MM.1S (cell line): ENCODE data around the gene NT5C1A.

Experiments used
- DNase-seq: peaks from one replicate; pipeline ENCODE4 v3.0.0-alpha.2; 2015
- H2AFZ ChIP-seq: fragments of 300-600 bp; sonication (generic); 2 replicates; pipeline ENCODE4 v1.6.0; 2016; ENCODE audit warnings: antibody characterized with exemption, low read length
- H3F3A ChIP-seq: fragments of 300-600 bp; sonication (generic); 2 replicates; pipeline ENCODE4 v1.6.1; 2016; ENCODE audit warnings: mild to moderate bottlenecking, antibody characterized with exemption, low read length, moderate library complexity, mixed read lengths; ENCODE audit not compliant: insufficient read depth
- H3K27ac ChIP-seq: fragments of 300-600 bp; sonication (generic); 2 replicates; pipeline ENCODE4 v1.5.1; 2016; ENCODE audit warnings: mild to moderate bottlenecking, low read length
- H3K27me3 ChIP-seq: fragments of 300-600 bp; sonication (generic); replicated peaks from 2 replicates; pipeline ENCODE4 v1.6.0; 2016; ENCODE audit warnings: low read length; ENCODE audit not compliant: insufficient read depth
- H3K36me3 ChIP-seq: fragments of 300-600 bp; sonication (generic); replicated peaks from 2 replicates; pipeline ENCODE4 v1.6.1; 2016; ENCODE audit warnings: mild to moderate bottlenecking, low read length, mixed read lengths; ENCODE audit not compliant: insufficient read depth
- H3K4me1 ChIP-seq: fragments of 300-600 bp; sonication (generic); 2 replicates; pipeline ENCODE4 v1.6.1; 2016; ENCODE audit warnings: low read length, mixed read lengths
- H3K4me2 ChIP-seq: fragments of 300-600 bp; sonication (generic); 2 replicates; pipeline ENCODE4 v1.6.0; 2016; ENCODE audit warnings: low read depth, low read length
- H3K4me3 ChIP-seq: fragments of 300-600 bp; sonication (generic); 2 replicates; pipeline ENCODE4 v1.5.1; 2016; ENCODE audit warnings: low read length, mixed read lengths
- H3K79me2 ChIP-seq: fragments of 300-600 bp; sonication (generic); 2 replicates; pipeline ENCODE4 v1.6.1; 2016; ENCODE audit warnings: mixed run types, low read length, mixed read lengths
- H3K9ac ChIP-seq: fragments of 300-600 bp; sonication (generic); 2 replicates; pipeline ENCODE4 v1.6.1; 2016; ENCODE audit warnings: low read length, mixed read lengths
- H3K9me2 ChIP-seq: fragments of 300-600 bp; sonication (generic); replicated peaks from 2 replicates; pipeline ENCODE4 v1.6.1; 2016; ENCODE audit warnings: mild to moderate bottlenecking, low read length, mixed read lengths; ENCODE audit not compliant: insufficient read depth
- H3K9me3 ChIP-seq: fragments of 300-600 bp; sonication (generic); replicated peaks from 2 replicates; pipeline ENCODE4 v1.6.1; 2016; ENCODE audit warnings: mild to moderate bottlenecking, low read length, mixed read lengths; ENCODE audit not compliant: insufficient read depth
- H4K20me1 ChIP-seq: fragments of 300-600 bp; sonication (generic); 2 replicates; pipeline ENCODE4 v1.6.1; 2016; ENCODE audit warnings: mild to moderate bottlenecking, low read length, moderate library complexity, mixed read lengths; ENCODE audit not compliant: insufficient read depth
- CTCF ChIP-seq: fragments of 300-600 bp; sonication (generic); IDR thresholded peaks from 2 replicates; pipeline ENCODE4 v1.5.1; 2016; ENCODE audit warnings: antibody characterized with exemption, low read length, mixed read lengths
- EZH2 ChIP-seq: fragments of 300-600 bp; sonication (generic); optimal IDR thresholded peaks from 2 replicates; pipeline ENCODE3; 2017; ENCODE audit warnings: low read depth, mild to moderate bottlenecking, antibody characterized with exemption, low read length, mixed read lengths
- EZH2phosphoT487 ChIP-seq: fragments of 300-600 bp; sonication (generic); IDR thresholded peaks from 2 replicates; pipeline ENCODE4 v1.6.1; 2018; ENCODE audit warnings: antibody characterized with exemption, low read length

The NT5C1A gene

GRCh38 chr1:39625009-39625408 is 46.9 kb downstream of the NT5C1A start:
- TF ChIP-seq EZH2 = no peak
- TF ChIP-seq CTCF = no peak
- Histone ChIP-seq H2AFZ (no peak overlapping the region), H3K27ac (no peak overlapping the region), H3K4me3 (no peak overlapping the region), H3K4me2 (no peak overlapping the region), H4K20me1 (no peaks in the 10 kb centered on the region), H3K9me2 (no peaks in the 10 kb centered on the region), H3K79me2 (no peaks in the 10 kb centered on the region), H3F3A (no peaks in the 10 kb centered on the region), H3K36me3 (no peaks in the 10 kb centered on the region), H3K4me1 (no peaks in the 10 kb centered on the region), H3K27me3 (no peaks in the 10 kb centered on the region), H3K9me3 (no peaks in the 10 kb centered on the region), H3K9ac (no peak overlapping the region)
- DNase-seq = no peak

- TF ChIP-seq CTCF (no peak), EZH2phosphoT487 (no peak), EZH2 (no peak)
- no peak for DNase-seq
- Histone ChIP-seq H3K9ac (no peak overlapping the region), H3K79me2 (no peaks in the 10 kb centered on the region), H3K4me3 (no peak overlapping the region), H3K27me3 (no peaks in the 10 kb centered on the region), H3K9me2 (no peaks in the 10 kb centered on the region), H3K36me3 (no peaks in the 10 kb centered on the region), H3K4me1 (no peaks in the 10 kb centered on the region), H4K20me1 (no peaks in the 10 kb centered on the region), H2AFZ (no peak overlapping the region), H3K9me3 (no peaks in the 10 kb centered on the region), H3F3A (no peaks in the 10 kb centered on the region), H3K4me2 (no peak overlapping the region), H3K27ac (no peak overlapping the region)
These were observed 48.9 kb downstream of the NT5C1A start for GRCh38 chr1:39623053-39623452.

GRCh38 chr1:39622427-39622826 is 49.5 kb downstream of the NT5C1A start:
- Histone ChIP-seq H3K9me3 (no peaks in the 10 kb centered on the region), H3K4me1 (no peaks in the 10 kb centered on the region), H3K9ac (no peak overlapping the region), H3K4me3 (no peak overlapping the region), H4K20me1 (no peaks in the 10 kb centered on the region), H2AFZ (no peak overlapping the region), H3K9me2 (no peaks in the 10 kb centered on the region), H3K36me3 (no peaks in the 10 kb centered on the region), H3K27ac (no peak overlapping the region), H3K79me2 (no peaks in the 10 kb centered on the region), H3K4me2 (no peak overlapping the region), H3F3A (no peaks in the 10 kb centered on the region), H3K27me3 (no peaks in the 10 kb centered on the region)
- no peak for DNase-seq
- TF ChIP-seq EZH2 (no peak), CTCF (no peak), EZH2phosphoT487 (no peak)
